ENCODE data around the gene FOXD1. TPM values are rescaled to one million over a fixed set of nuclear protein-coding genes. Genes with fewer than 3 reads are reported as not detected.
"Not testable (repeated sequence)": the region's sequence is repeated elsewhere in the genome, so short reads cannot be mapped to it uniquely, and the experiment has no call there.

The FOXD1 gene
- total and polyA plus RNA-seq, 2 donors = 0.30 to 0.58 TPM

DNA sequence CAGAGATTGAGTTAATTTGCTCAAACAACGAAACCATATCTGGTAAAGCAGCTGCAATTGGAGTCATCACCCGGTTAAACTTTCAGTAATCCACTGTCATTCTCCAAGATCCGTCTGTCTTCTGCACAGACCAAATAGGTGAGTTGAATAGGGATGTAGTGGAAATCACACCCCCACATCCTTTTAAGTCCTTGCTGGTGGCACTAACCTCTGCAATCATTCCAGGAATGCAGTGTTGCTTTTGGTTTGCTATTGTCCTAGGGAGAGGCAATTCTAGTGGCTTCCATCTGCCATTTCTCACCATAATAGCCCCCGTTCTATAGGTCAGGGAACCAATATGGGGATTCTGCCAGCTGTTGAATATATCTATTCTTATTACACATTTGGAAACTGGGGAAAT is 35.1 kb upstream of the FOXD1 start:
- H3K4me1 ChIP-seq (ENCODE audit: insufficient read depth) = no peaks in the 10 kb centered on the region
- DNase-seq (ENCODE audit: extremely low spot score) = no peak
- WGBS = 83% methylated on average over 4 of the region's 4 CpGs
- H3K36me3 ChIP-seq (ENCODE audit: insufficient read depth) = no peaks in the 10 kb centered on the region
- no peak overlapping the region for H3K4me3 ChIP-seq (ENCODE audit: low read depth, low read length)
- no peak overlapping the region for H3K27ac ChIP-seq (ENCODE audit: low read depth)

DNA sequence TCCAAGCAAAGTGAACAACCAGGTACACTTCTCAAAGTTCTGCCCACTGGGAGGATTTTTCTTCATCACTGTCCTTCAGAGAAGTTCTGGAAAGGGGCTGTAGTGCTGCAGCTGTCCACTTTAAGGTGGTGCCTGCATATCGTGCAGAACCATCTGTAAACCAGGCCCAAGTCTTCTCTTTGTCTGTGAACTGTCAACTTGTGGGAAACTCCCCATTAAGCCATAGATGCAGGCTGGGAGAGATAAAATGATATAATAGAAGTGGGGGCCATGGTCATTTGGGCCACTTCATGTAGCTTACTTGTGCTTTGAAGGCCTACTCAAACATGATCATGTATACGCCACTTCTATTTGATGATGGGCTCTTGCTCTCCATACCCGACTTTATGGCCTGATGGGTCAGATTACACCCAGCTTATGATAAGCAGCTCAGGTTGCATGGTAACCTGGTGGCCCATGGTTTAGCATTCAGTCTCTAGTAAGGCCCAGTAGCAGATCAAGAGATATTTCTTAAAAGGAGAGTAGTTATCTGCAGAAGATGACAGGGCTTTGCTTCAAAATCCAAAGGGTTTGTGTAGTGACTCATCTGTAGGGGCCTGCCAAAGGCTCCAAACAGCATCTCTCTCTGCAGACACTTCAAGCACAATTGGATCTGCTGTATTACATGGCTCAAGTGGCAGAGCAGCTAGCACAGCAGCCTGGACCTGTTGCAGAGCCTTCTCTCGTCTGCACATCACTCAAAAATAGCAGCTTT is 34.0 kb upstream of the FOXD1 start:
- Histone ChIP-seq H3K36me3 (ENCODE audit: insufficient read depth) (no peaks in the 10 kb centered on the region), H3K4me1 (ENCODE audit: insufficient read depth) (no peaks in the 10 kb centered on the region), H3K4me3 (ENCODE audit: low read depth, low read length) (no peak overlapping the region), H3K27ac (ENCODE audit: low read depth) (no peak overlapping the region)
- DNase-seq (ENCODE audit: extremely low spot score) = no peak
- WGBS = 62% methylated on average over 4 of the region's 4 CpGs

DNA sequence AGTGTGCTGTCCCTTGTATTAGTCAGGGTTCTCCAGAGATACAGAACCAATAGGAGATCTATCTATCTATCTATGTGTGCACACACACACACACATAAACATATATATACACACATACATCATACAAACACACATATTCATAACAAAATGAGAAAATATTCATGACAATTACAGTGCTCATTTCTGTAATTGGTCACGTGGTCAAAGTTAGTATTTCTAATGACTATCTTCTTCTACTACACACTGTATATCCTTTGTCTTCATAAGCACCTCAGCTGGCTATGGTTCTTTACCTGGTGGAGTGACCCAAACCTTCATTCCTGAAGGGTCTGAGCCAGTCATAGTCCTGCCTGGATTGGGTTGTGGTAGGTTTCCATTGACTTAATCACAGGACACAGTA is 31.9 kb upstream of the FOXD1 start:
- Histone ChIP-seq H3K4me3 (ENCODE audit: low read depth, low read length) (no peak overlapping the region), H3K27ac (ENCODE audit: low read depth) (no peak overlapping the region), H3K36me3 (ENCODE audit: insufficient read depth) (no peaks in the 10 kb centered on the region), H3K4me1 (ENCODE audit: insufficient read depth) (no peaks in the 10 kb centered on the region)
- DNase-seq (ENCODE audit: extremely low spot score) = no peak
- 91% methylated on average over 1 of the region's 1 CpG for WGBS

DNA sequence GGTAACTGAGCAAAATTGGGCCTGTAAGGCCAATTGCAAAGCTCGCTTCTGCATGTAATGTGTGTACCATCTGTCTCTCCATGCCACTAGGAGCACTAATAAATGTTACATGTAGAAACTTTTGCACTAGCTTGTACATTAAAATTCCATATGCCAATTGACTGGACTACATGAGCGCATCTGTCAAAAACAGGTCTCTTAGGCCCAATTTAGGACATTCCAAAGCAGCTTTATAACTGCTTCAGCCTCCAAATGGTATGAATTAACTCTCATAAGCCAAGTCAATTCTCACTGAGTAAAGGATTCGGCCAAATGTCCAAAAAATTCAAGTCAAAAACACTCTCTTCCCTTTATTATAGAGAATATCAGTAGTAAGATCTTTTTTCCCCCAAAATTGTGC is 23.5 kb upstream of the FOXD1 start:
- Histone ChIP-seq H3K4me3 (ENCODE audit: low read depth, low read length) (no peak overlapping the region), H3K27ac (ENCODE audit: low read depth) (no peak overlapping the region), H3K4me1 (ENCODE audit: insufficient read depth) (no peaks in the 10 kb centered on the region), H3K36me3 (ENCODE audit: insufficient read depth) (no peaks in the 10 kb centered on the region)
- DNase-seq (ENCODE audit: extremely low spot score) = no peak
- 89% methylated on average over 3 of the region's 3 CpGs for WGBS

DNA sequence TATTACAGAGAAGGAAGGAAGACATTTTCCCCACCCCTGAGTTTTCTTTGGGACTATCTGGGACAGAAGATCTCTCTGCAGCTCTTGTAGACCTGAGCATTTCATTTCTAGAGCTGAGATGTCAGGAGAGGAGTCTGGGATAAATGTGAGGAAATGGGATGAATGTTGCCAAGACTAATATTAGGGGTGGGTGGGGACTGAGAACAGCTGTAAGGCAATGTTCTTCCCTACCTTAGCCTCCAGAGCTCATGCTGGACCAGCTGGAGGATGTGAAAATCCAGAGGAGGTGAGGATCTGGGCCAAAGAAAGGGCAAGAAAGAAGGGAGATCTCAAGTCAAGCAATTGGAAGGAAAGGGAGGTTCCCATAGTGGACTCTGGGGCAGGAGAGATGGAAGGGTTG is 23.1 kb upstream of the FOXD1 start:
- DNase-seq (ENCODE audit: extremely low spot score) = no peak
- Histone ChIP-seq H3K4me3 (ENCODE audit: low read depth, low read length) (no peak overlapping the region), H3K27ac (ENCODE audit: low read depth) (no peak overlapping the region), H3K36me3 (ENCODE audit: insufficient read depth) (no peaks in the 10 kb centered on the region), H3K4me1 (ENCODE audit: insufficient read depth) (no peaks in the 10 kb centered on the region)

DNA sequence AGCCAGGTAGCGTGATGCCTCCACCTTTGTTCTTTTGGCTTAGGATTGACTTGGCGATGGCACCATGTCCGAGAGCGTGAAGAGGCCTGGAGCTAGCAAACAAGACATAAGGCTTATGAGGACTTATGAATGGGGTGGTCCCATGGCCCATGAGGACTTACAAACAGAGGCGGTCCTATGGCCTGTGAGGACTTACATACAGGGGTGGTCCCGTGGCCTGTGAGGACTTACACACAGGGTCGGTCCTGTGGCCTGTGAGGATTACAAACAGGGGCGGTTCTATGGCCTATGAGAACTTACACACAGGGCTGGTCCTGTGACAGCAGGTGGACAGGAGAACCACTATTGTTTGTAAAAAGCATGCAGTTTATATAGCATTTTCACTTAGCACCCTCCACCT is 21.3 kb upstream of the FOXD1 start:
- DNase-seq (ENCODE audit: extremely low spot score) = no peak
- H3K27ac ChIP-seq (ENCODE audit: low read depth) = no peak overlapping the region
- no peaks in the 10 kb centered on the region for H3K36me3 ChIP-seq (ENCODE audit: insufficient read depth)
- H3K4me1 ChIP-seq (ENCODE audit: insufficient read depth) = no peaks in the 10 kb centered on the region
- WGBS = 90% methylated on average over 8 of the region's 8 CpGs
- no peak overlapping the region for H3K4me3 ChIP-seq (ENCODE audit: low read depth, low read length)

DNA sequence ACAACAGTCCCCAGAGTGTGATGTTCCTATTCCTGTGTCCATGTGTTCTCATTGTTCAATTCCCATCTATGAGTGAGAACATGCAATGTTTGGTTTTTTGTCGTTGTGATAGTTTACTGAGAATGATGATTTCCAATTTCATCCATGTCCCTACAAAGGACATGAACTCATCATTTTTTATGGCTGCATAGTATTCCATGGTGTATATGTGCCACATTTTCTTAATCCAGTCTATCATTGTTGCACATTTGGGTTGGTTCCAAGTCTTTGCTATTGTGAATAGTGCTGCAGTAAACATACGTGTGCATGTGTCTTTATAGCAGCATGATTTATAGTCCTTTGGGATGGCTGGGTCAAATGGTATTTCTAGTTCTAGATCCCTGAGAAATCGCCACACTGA is 20.1 kb upstream of the FOXD1 start:
- H3K36me3 ChIP-seq (ENCODE audit: insufficient read depth); DNase-seq (ENCODE audit: extremely low spot score); H3K4me1 ChIP-seq (ENCODE audit: insufficient read depth); H3K27ac ChIP-seq (ENCODE audit: low read depth); H3K4me3 ChIP-seq (ENCODE audit: low read depth, low read length): not testable (repeated sequence)
- WGBS = 74% methylated on average over 3 of the region's 3 CpGs

DNA sequence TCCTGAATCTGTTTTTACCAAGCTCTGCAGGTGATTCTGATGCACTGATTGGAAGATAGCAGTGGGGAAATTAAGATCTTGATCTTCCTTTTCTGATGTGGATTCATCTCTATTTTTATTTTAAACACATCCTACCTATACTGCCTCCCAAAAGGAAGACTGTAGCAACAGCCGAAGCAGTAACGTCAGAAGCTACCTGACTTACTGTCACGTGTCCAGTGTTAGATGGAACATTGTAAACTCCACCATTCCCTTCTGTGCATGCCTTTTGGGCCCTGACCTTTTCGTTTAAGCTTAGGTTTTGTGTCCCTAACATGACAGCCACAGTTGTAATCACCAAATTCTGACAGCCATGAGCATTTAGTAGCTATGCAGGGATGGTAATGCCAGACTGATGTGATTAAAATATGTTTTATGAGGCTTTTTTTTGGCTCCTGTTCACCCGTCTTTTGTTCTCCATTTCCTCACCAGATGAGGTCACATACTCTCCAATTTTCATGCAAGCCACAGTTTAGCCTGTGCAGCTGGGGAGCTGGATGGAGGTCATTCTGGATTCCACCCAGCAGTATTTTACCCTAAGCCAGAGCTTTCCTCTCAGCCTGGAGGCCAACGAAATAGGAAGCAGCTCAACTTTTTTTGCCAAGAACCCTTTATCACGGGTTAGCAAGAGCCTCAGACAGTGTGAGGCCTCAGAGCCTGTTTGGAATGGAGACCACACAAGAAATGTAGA is 15.6 kb upstream of the FOXD1 start:
- 29% methylated on average over 7 of the region's 7 CpGs for WGBS
- Histone ChIP-seq H3K4me3 (ENCODE audit: low read depth, low read length) (no peak overlapping the region), H3K4me1 (ENCODE audit: insufficient read depth) (no peaks in the 10 kb centered on the region), H3K27ac (ENCODE audit: low read depth) (no peak overlapping the region), H3K36me3 (ENCODE audit: insufficient read depth) (no peaks in the 10 kb centered on the region)
- DNase-seq (ENCODE audit: extremely low spot score) = no peak

DNA sequence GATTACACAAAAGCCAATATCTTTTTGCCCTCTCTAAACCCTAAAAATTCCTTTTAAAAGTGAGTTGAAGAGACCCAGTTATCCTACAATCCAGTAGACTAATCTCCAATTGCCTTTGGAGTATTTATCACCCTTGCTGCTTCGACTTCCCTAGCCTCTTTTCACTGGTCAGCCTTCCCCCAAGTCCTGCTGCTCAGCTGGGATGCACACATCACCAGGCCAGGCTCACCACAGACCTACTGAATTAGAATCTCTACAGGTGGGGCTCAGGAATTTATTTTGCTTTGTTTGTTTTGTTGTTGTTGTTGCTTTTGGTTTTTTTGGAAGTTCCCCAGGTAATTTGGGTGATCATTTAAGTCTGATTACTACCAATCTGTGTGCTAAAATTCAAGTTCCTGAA is 11.6 kb upstream of the FOXD1 start:
- H3K4me1 ChIP-seq (ENCODE audit: insufficient read depth) = no peaks in the 10 kb centered on the region
- WGBS = 60% methylated on average over 1 of the region's 1 CpG
- H3K4me3 ChIP-seq (ENCODE audit: low read depth, low read length) = no peak overlapping the region
- H3K36me3 ChIP-seq (ENCODE audit: insufficient read depth) = no peaks in the 10 kb centered on the region
- no peak overlapping the region for H3K27ac ChIP-seq (ENCODE audit: low read depth)
- no peak for DNase-seq (ENCODE audit: extremely low spot score)

DNA sequence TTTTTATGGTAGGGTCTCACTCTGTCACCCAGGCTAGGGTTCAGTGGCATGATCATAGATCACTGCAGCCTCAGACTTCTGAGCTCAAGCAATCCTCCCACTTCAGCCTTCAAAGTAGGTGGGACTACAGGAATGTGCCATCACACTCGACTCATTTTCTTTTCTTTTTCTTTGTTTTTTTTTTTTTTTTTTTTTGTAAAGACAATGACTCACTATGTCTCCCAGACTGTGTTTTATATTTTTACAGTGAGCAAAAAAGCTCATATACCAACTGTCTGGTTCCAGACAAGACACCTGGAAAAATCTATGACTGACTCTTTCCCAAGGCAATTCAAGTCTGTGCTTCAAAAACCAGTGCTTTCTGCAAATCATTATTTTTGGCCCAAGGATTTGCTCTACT is 10.8 kb upstream of the FOXD1 start:
- WGBS = 72% methylated on average over 1 of the region's 1 CpG
- Histone ChIP-seq H3K4me1 (ENCODE audit: insufficient read depth) (no peaks in the 10 kb centered on the region), H3K27ac (ENCODE audit: low read depth) (no peak overlapping the region), H3K36me3 (ENCODE audit: insufficient read depth) (no peaks in the 10 kb centered on the region), H3K4me3 (ENCODE audit: low read depth, low read length) (no peak overlapping the region)
- DNase-seq (ENCODE audit: extremely low spot score) = no peak

DNA sequence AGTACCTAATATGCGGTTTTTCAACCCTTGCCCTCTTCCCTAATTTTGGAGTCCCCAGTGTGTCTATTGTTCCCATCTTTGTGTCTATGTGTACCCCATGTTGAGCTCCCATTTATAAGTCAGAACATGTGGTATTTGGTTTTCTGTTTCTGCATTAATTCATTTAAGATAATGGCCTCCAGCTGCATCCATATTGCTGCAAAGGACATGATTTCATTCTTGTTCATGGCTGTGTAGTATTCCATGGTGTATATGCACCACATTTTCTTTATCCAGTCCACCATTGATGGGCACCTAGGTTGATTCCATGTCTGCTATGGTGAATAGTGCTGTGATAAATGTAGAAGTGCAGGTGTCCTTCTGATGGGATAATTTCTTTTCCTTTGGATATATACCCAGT is 7.9 kb upstream of the FOXD1 start:
- not testable (repeated sequence) for H3K4me3 ChIP-seq (ENCODE audit: low read depth, low read length); DNase-seq (ENCODE audit: extremely low spot score); H3K36me3 ChIP-seq (ENCODE audit: insufficient read depth); H3K4me1 ChIP-seq (ENCODE audit: insufficient read depth); H3K27ac ChIP-seq (ENCODE audit: low read depth)
- WGBS = 85% methylated on average over 1 of the region's 1 CpG

DNA sequence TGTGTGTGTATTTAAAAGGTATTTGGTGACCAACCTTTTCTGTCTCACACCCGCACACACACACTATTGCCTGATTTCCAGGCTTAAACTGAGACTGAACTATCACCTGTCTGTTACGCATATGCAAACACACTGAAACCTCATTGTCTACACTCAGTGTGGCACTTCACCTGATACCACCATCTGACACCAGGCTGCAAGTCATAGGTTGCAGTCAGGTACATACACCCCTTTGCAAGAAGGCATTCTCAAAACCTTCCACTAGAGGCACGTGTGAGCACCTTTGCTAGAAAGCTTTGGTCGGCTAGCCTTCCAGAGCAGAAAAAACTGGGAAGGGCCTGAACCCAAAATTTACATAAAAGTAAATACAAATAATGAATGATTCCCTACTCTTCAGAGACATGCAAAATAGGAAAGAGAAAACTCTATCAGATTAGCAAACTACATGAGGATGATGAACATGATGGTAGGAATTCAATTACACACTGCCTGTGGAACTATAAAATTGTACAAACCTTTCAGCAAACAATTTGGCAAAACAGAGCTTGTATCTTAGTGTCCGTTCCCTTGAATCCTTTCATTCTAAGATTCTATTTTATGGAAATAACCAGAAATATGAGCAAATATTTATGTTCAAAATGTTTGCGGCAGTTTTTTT is 5.9 kb upstream of the FOXD1 start:
- WGBS = 41% methylated on average over 6 of the region's 6 CpGs
- H3K4me3 ChIP-seq (ENCODE audit: low read depth, low read length) = no peak overlapping the region
- DNase-seq (ENCODE audit: extremely low spot score) = no peak
- H3K4me1 ChIP-seq (ENCODE audit: insufficient read depth) = no peaks in the 10 kb centered on the region
- no peak overlapping the region for H3K27ac ChIP-seq (ENCODE audit: low read depth)
- no peaks in the 10 kb centered on the region for H3K36me3 ChIP-seq (ENCODE audit: insufficient read depth)

DNA sequence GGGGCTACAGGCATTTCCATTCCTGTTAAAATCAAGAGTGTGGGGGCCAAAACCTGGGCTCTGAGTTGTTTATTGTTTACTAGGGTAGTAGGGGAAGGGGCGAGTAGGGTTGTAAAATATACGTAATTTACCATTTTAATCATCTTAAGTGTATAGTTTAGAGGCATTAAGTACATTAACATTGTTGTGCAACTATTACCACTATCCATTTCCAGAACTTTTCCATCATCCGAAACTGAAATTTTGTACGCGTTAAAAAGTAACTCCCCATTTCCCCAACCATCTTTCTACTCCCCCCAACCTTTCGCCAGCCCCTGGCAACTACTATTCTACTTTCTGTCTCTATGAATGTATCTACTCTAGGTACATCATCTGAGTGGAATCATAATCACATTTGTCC is 3.6 kb upstream of the FOXD1 start:
- Histone ChIP-seq H3K27ac (ENCODE audit: low read depth) (no peak overlapping the region), H3K36me3 (ENCODE audit: insufficient read depth) (no peaks in the 10 kb centered on the region), H3K4me1 (ENCODE audit: insufficient read depth) (peaks cover 2% of the 10 kb centered on the region), H3K4me3 (ENCODE audit: low read depth, low read length) (no peak overlapping the region)
- DNase-seq (ENCODE audit: extremely low spot score) = no peak
- WGBS = 57% methylated on average over 6 of the region's 6 CpGs
